MM.1S (cell line): ENCODE results near the gene ARID2.

Experiments
- DNase-seq: peaks from one replicate; pipeline ENCODE4 v3.0.0-alpha.2; 2015
- H2AFZ ChIP-seq: fragments of 300-600 bp; sonication (generic); 2 replicates; pipeline ENCODE4 v1.6.0; 2016; ENCODE audit warnings: antibody characterized with exemption, low read length
- H3F3A ChIP-seq: fragments of 300-600 bp; sonication (generic); 2 replicates; pipeline ENCODE4 v1.6.1; 2016; ENCODE audit warnings: mild to moderate bottlenecking, antibody characterized with exemption, low read length, moderate library complexity, mixed read lengths; ENCODE audit not compliant: insufficient read depth
- H3K27ac ChIP-seq: fragments of 300-600 bp; sonication (generic); 2 replicates; pipeline ENCODE4 v1.5.1; 2016; ENCODE audit warnings: mild to moderate bottlenecking, low read length
- H3K27me3 ChIP-seq: fragments of 300-600 bp; sonication (generic); replicated peaks from 2 replicates; pipeline ENCODE4 v1.6.0; 2016; ENCODE audit warnings: low read length; ENCODE audit not compliant: insufficient read depth
- H3K36me3 ChIP-seq: fragments of 300-600 bp; sonication (generic); replicated peaks from 2 replicates; pipeline ENCODE4 v1.6.1; 2016; ENCODE audit warnings: mild to moderate bottlenecking, low read length, mixed read lengths; ENCODE audit not compliant: insufficient read depth
- H3K4me1 ChIP-seq: fragments of 300-600 bp; sonication (generic); 2 replicates; pipeline ENCODE4 v1.6.1; 2016; ENCODE audit warnings: low read length, mixed read lengths
- H3K4me2 ChIP-seq: fragments of 300-600 bp; sonication (generic); 2 replicates; pipeline ENCODE4 v1.6.0; 2016; ENCODE audit warnings: low read depth, low read length
- H3K4me3 ChIP-seq: fragments of 300-600 bp; sonication (generic); 2 replicates; pipeline ENCODE4 v1.5.1; 2016; ENCODE audit warnings: low read length, mixed read lengths
- H3K79me2 ChIP-seq: fragments of 300-600 bp; sonication (generic); 2 replicates; pipeline ENCODE4 v1.6.1; 2016; ENCODE audit warnings: mixed run types, low read length, mixed read lengths
- H3K9ac ChIP-seq: fragments of 300-600 bp; sonication (generic); 2 replicates; pipeline ENCODE4 v1.6.1; 2016; ENCODE audit warnings: low read length, mixed read lengths
- H3K9me2 ChIP-seq: fragments of 300-600 bp; sonication (generic); replicated peaks from 2 replicates; pipeline ENCODE4 v1.6.1; 2016; ENCODE audit warnings: mild to moderate bottlenecking, low read length, mixed read lengths; ENCODE audit not compliant: insufficient read depth
- H3K9me3 ChIP-seq: fragments of 300-600 bp; sonication (generic); replicated peaks from 2 replicates; pipeline ENCODE4 v1.6.1; 2016; ENCODE audit warnings: mild to moderate bottlenecking, low read length, mixed read lengths; ENCODE audit not compliant: insufficient read depth
- H4K20me1 ChIP-seq: fragments of 300-600 bp; sonication (generic); 2 replicates; pipeline ENCODE4 v1.6.1; 2016; ENCODE audit warnings: mild to moderate bottlenecking, low read length, moderate library complexity, mixed read lengths; ENCODE audit not compliant: insufficient read depth
- EZH2 ChIP-seq: fragments of 300-600 bp; sonication (generic); optimal IDR thresholded peaks from 2 replicates; pipeline ENCODE3; 2017; ENCODE audit warnings: low read depth, mild to moderate bottlenecking, antibody characterized with exemption, low read length, mixed read lengths
- EZH2phosphoT487 ChIP-seq: fragments of 300-600 bp; sonication (generic); IDR thresholded peaks from 2 replicates; pipeline ENCODE4 v1.6.1; 2018; ENCODE audit warnings: antibody characterized with exemption, low read length
- TF ChIP-seq, protein P1 (sequence below): fragments of 300-600 bp; sonication (generic); IDR thresholded peaks from 2 replicates; pipeline ENCODE4 v1.5.1; 2016; ENCODE audit warnings: antibody characterized with exemption, low read length, mixed read lengths

Gene ARID2

DNA sequence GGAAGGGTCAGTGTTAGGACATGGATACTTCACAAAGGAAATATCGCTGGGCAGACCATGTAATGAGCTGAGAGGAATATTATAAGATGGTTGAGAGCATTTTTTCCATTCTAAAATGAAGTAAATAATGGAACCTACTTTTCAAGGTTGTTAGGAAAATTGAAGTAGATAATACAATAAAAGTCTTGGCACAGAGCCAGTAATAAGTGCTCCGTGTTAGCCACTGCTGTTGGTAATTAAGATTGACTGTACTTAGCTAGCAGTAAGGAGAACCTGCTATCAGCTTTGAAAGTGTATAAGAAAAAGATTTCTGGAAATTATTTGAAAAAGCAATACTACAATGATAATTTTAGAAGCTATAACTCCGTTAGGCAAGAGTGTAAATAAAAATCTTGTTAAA is 183.3 kb downstream of the ARID2 start:
- no peak for DNase-seq
- Histone ChIP-seq H3K9ac (no peak overlapping the region), H3K4me1 (peaks cover 9% of the 10 kb centered on the region; the same call in 1 of the 2 replicates)

DNA sequence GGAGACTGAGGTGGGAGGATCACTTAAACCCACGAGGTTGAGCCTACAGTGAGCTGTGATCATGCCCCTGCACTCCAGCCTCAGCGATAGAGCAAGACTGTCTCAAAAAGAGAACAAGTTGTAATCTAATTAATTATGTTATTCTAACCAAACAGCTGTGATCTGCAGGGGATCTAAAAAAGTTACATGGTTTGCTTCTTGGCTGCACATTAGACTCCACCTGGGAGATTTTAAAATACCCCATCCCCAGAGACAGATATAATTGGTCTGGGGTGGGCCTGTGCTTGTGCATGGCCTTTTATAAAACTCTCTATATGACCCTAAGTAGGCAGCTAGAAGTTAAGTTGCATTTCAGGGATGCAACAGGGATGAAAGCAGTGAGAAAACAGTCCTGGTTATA is 184.1 kb downstream of the ARID2 start:
- Histone ChIP-seq H3K27ac (no peak overlapping the region), H4K20me1 (no peaks in the 10 kb centered on the region), H3K9me3 (no peaks in the 10 kb centered on the region), H3K27me3 (no peaks in the 10 kb centered on the region), H3F3A (peaks cover 6% of the 10 kb centered on the region; the same call in 1 of the 2 replicates), H3K4me2 (no peak overlapping the region), H3K4me1 (peaks cover 9% of the 10 kb centered on the region; the same call in 1 of the 2 replicates), H3K4me3 (no peak overlapping the region), H3K36me3 (no peaks in the 10 kb centered on the region), H3K9ac (no peak overlapping the region), H2AFZ (no peak overlapping the region), H3K79me2 (no peaks in the 10 kb centered on the region), H3K9me2 (no peaks in the 10 kb centered on the region)
- no peak for DNase-seq
- TF ChIP-seq EZH2phosphoT487 (no peak), EZH2 (no peak)
- TF ChIP-seq, protein P1, sequence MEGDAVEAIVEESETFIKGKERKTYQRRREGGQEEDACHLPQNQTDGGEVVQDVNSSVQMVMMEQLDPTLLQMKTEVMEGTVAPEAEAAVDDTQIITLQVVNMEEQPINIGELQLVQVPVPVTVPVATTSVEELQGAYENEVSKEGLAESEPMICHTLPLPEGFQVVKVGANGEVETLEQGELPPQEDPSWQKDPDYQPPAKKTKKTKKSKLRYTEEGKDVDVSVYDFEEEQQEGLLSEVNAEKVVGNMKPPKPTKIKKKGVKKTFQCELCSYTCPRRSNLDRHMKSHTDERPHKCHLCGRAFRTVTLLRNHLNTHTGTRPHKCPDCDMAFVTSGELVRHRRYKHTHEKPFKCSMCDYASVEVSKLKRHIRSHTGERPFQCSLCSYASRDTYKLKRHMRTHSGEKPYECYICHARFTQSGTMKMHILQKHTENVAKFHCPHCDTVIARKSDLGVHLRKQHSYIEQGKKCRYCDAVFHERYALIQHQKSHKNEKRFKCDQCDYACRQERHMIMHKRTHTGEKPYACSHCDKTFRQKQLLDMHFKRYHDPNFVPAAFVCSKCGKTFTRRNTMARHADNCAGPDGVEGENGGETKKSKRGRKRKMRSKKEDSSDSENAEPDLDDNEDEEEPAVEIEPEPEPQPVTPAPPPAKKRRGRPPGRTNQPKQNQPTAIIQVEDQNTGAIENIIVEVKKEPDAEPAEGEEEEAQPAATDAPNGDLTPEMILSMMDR, result no peak

More for the DNA sequence above, 183.3 kb downstream of the ARID2 start:
- Histone ChIP-seq H3K79me2 (no peaks in the 10 kb centered on the region), H3K4me3 (no peak overlapping the region), H3K4me2 (no peak overlapping the region), H4K20me1 (no peaks in the 10 kb centered on the region), H3K27ac (no peak overlapping the region), H3K9me3 (no peaks in the 10 kb centered on the region), H3F3A (peaks cover 6% of the 10 kb centered on the region; the same call in 1 of the 2 replicates), H3K27me3 (no peaks in the 10 kb centered on the region), H3K9me2 (no peaks in the 10 kb centered on the region), H2AFZ (no peak overlapping the region), H3K36me3 (no peaks in the 10 kb centered on the region)
- TF ChIP-seq EZH2, result no peak
- TF ChIP-seq, protein P1, result no peak

DNA sequence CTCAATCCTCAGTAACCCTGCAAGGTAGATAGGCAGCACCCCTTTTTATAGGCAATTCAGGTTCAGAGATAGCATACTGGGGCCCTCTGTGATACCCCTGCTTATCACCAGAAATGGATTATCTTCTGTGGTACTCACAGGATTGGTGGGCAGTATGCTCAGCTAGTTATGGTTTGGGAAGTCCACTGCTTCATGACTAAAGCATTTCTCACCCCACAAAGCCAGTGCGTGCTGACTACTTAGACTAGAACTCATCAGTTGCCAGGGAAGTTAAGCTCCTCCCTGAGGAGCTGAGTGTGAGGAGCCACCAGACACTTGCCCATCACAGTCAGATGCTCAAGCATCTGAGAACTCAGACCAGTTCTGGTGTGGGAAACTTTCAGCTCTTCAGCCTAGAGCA is 184.6 kb downstream of the ARID2 start:
- H3K27me3 ChIP-seq, result no peaks in the 10 kb centered on the region
- peaks cover 6% of the 10 kb centered on the region; the same call in 1 of the 2 replicates for H3F3A ChIP-seq
- no peak overlapping the region for H3K4me2 ChIP-seq
- H3K27ac ChIP-seq, result no peak overlapping the region
- DNase-seq, result no peak
- no peak for TF ChIP-seq EZH2phosphoT487
- TF ChIP-seq, protein P1, result no peak
- no peak for TF ChIP-seq EZH2
- H3K9me2 ChIP-seq, result no peaks in the 10 kb centered on the region
- H3K36me3 ChIP-seq, result 0 out of 2 replicates have a peak, but pooled peaks cover 2% of the 10 kb centered on the region
- H3K79me2 ChIP-seq, result no peaks in the 10 kb centered on the region
- H3K4me3 ChIP-seq, result no peak overlapping the region
- no peak overlapping the region for H3K9ac ChIP-seq
- no peak overlapping the region for H2AFZ ChIP-seq
- H3K9me3 ChIP-seq, result no peaks in the 10 kb centered on the region
- H3K4me1 ChIP-seq, result peaks cover 9% of the 10 kb centered on the region; the same call in 1 of the 2 replicates
- no peaks in the 10 kb centered on the region for H4K20me1 ChIP-seq
